ENCODE measurements around the gene THAP8. TPM values are rescaled to one million over a fixed set of nuclear protein-coding genes. Genes with fewer than 3 reads are reported as not detected.
A peak's percentile ranks its signal among the peaks of the same experiment; 100 is the strongest.

The THAP8 gene
- total and polyA plus RNA-seq, 5 donors from 2014 or later, result 2.9 to 8.2 (median 6.3) TPM

DNA sequence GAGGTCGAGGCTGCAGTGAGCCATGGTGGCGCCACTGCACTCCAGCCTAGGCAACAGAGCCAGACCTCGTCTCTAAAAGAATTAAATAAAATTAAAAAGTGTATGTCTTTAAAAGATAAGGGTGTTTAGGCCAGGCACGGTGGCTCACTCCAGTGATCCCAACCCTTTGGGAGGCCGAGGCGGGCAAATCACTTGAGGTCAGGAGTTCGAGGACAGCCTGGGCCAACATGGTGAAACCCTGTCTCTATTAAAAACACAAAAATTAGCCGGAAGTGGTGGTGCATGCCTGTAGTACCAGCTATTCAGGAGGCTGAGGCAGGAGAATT, 66.6 kb downstream of the THAP8 start:
- Histone ChIP-seq H3K9me3 (ENCODE audit: control insufficient read depth in 2 of 2, low read length in 2 of 2) (no peaks in the 10 kb centered on the region), H3K36me3 (ENCODE audit: control insufficient read depth, insufficient read depth, low read length) (no peaks in the 10 kb centered on the region), H3K4me1 (ENCODE audit: control insufficient read depth, insufficient read depth, low read length, poor library complexity, severe bottlenecking) (peaks cover 7% of the 10 kb centered on the region), H3K27ac (ENCODE audit: insufficient read depth, low read length, poor library complexity, severe bottlenecking) (no peak overlapping the region), H3K27me3 (ENCODE audit: control insufficient read depth, insufficient read depth, low read length) (peaks cover 14% of the 10 kb centered on the region), H3K4me3 (ENCODE audit: low read depth, low read length) (no peak overlapping the region)
- Mint-ChIP-seq H3K4me1 (peaks cover 0 to 14% (median 0%) of the 10 kb centered on the region in 4 donors), H3K4me3 (peak overlapping the region in 3 of 4 donors; percentile 44 to 64 (median 59)), H3K36me3 (no peaks in the 10 kb centered on the region), H3K27me3 (peaks cover 51% of the 10 kb centered on the region), H3K27ac (no peak overlapping the region), H3K9me3 (peaks cover 0 to 3% (median 0%) of the 10 kb centered on the region in 7 donors)
- ATAC-seq (ENCODE audit: low read depth in 2 of 2), result no peak
- no peak for DNase-seq

DNA sequence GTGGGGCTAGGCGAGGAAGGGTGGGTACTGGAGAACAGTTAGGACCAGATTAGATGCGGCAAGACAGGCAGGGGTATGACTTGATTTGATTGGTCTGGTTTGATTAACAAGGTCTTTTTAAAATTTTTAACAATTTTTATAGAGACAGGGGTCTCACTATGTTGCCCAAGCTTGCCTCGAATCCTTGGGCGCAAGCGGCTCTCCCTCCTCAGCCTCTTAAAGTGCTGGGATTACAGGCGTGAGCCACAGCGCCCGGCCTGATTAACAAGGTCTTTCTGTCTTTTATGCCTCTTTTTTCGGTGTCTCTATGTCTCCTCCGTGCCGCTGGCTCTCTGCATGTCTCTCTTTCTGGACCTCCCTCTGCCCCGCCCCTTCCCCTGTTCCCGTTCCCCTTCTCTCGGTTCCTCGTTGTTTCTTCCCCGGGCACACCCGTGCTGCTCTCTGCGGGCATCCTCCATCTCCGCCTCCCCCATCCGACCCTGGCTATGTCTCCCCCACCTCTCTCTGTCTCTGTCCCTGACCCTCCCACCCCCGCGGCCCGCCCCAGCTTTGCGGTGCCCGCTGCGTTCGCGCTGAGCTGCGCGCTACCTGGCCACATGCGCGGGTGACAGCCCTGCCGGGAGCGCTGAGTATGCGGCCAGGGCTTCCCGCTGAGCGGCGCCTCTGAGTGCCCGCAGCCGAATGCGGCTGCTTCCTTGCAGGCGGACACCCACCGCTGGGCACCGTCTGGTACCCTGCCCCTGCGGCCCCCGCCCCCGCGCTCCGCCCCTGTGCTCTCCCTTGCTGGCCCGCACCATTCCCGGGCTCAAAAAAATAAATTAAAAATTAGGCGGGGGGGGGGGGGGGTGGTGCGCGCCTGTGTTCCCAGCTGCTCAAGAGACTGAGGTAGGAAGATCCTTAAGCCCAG, 67.2 kb downstream of the THAP8 start:
- Histone ChIP-seq H3K27me3 (ENCODE audit: control insufficient read depth, insufficient read depth, low read length) (peaks cover 14% of the 10 kb centered on the region), H3K36me3 (ENCODE audit: control insufficient read depth, insufficient read depth, low read length) (no peaks in the 10 kb centered on the region), H3K9me3 (ENCODE audit: control insufficient read depth in 2 of 2, low read length in 2 of 2) (no peaks in the 10 kb centered on the region), H3K4me1 (ENCODE audit: control insufficient read depth, insufficient read depth, low read length, poor library complexity, severe bottlenecking) (peaks cover 7% of the 10 kb centered on the region), H3K4me3 (ENCODE audit: low read depth, low read length) (no peak overlapping the region), H3K27ac (ENCODE audit: insufficient read depth, low read length, poor library complexity, severe bottlenecking) (no peak overlapping the region)
- H3K27me3 Mint-ChIP-seq, result peaks cover 51% of the 10 kb centered on the region
- peak overlapping the region in 3 of 4 donors; percentile 62 to 82 (median 70) for H3K4me3 Mint-ChIP-seq
- no peaks in the 10 kb centered on the region for H3K36me3 Mint-ChIP-seq
- peak in 1 of 2 donors; percentile 41 for ATAC-seq (ENCODE audit: low read depth in 2 of 2)
- peaks cover 0 to 14% (median 0%) of the 10 kb centered on the region in 4 donors for H3K4me1 Mint-ChIP-seq
- DNase-seq, result no peak
- H3K27ac Mint-ChIP-seq, result no peak overlapping the region
- peaks cover 0 to 3% (median 0%) of the 10 kb centered on the region in 7 donors for H3K9me3 Mint-ChIP-seq

DNA sequence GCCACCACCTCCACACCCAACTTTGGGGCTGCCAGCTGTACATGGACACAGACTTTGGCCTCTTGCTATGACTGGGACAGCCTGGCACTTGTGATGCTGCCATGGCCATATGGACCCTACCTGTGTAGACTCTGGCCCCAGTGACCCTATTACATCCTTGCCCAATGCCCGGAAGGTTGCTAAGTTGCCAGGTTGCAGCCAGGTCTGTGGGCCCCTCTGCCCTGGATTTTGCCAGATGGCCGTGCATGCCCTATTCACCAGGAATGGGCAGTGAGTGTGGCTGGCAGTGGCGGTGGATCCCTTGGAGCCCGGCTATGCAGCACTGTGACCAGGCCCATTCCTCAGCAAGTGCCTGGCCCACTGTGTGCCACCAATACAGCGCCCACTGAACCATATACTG, 68.0 kb downstream of the THAP8 start:
- Mint-ChIP-seq H3K36me3 (no peaks in the 10 kb centered on the region), H3K27me3 (peaks cover 56% of the 10 kb centered on the region), H3K4me3 (peak overlapping the region in 1 of 4 donors; percentile 82), H3K27ac (no peak overlapping the region), H3K4me1 (peaks cover 0 to 14% (median 0%) of the 10 kb centered on the region in 4 donors), H3K9me3 (peaks cover 0 to 3% (median 0%) of the 10 kb centered on the region in 7 donors)
- H3K4me3 ChIP-seq (ENCODE audit: low read depth, low read length), result no peak overlapping the region
- peaks cover 7% of the 10 kb centered on the region for H3K4me1 ChIP-seq (ENCODE audit: control insufficient read depth, insufficient read depth, low read length, poor library complexity, severe bottlenecking)
- H3K27me3 ChIP-seq (ENCODE audit: control insufficient read depth, insufficient read depth, low read length), result peaks cover 14% of the 10 kb centered on the region
- no peaks in the 10 kb centered on the region for H3K9me3 ChIP-seq (ENCODE audit: control insufficient read depth in 2 of 2, low read length in 2 of 2)
- H3K27ac ChIP-seq (ENCODE audit: insufficient read depth, low read length, poor library complexity, severe bottlenecking), result no peak overlapping the region
- ATAC-seq (ENCODE audit: low read depth in 2 of 2) (no peak), DNase-seq (no peak)
- H3K36me3 ChIP-seq (ENCODE audit: control insufficient read depth, insufficient read depth, low read length), result no peaks in the 10 kb centered on the region

Other genes with a start within 250 kb of the THAP8 start
- not detected for gene PRODH2, start 241.4 kb downstream of the THAP8 start, total RNA-seq
- not detected for gene PRODH2, start 241.4 kb downstream of the THAP8 start, polyA plus RNA-seq
- gene NPHS1, start 201.8 kb downstream of the THAP8 start, total RNA-seq, result not detected
- not detected for gene NPHS1, start 201.8 kb downstream of the THAP8 start, polyA plus RNA-seq
- not detected for gene KIRREL2, start 197.4 kb downstream of the THAP8 start, total RNA-seq
- gene KIRREL2, start 197.4 kb downstream of the THAP8 start, polyA plus RNA-seq, result not detected
- gene APLP1, start 185.7 kb downstream of the THAP8 start, total RNA-seq, result not detected
- not detected for gene APLP1, start 185.7 kb downstream of the THAP8 start, polyA plus RNA-seq
- gene NFKBID, start 153.7 kb downstream of the THAP8 start, total RNA-seq, result 120 TPM
- gene NFKBID, start 153.7 kb downstream of the THAP8 start, polyA plus RNA-seq, result 1 to 10 TPM; 2.7 to 4.2 (median 3.6) TPM
- 104 TPM for gene HCST, start 151.8 kb downstream of the THAP8 start, total RNA-seq
- 100 to 1,000 TPM; 640 to 863 (median 760) TPM for gene HCST, start 151.8 kb downstream of the THAP8 start, polyA plus RNA-seq
- not detected for gene TYROBP, start 146.0 kb downstream of the THAP8 start, total RNA-seq
- 1 to 10 TPM in 3 of 4 donors, under 1 TPM in 1; 0.49 to 6.9 (median 2.1) TPM for gene TYROBP, start 146.0 kb downstream of the THAP8 start, polyA plus RNA-seq
- 7.7 TPM for gene LRFN3, start 117.9 kb downstream of the THAP8 start, total RNA-seq
- 1 to 10 TPM in 1 of 4 donors, under 1 TPM in 3; 0.63 to 1.4 (median 0.84) TPM for gene LRFN3, start 117.9 kb downstream of the THAP8 start, polyA plus RNA-seq
- 11.8 TPM for gene SDHAF1, start 59.1 kb downstream of the THAP8 start, total RNA-seq
- 10 to 100 TPM; 44.0 to 71.2 (median 67.4) TPM for gene SDHAF1, start 59.1 kb downstream of the THAP8 start, polyA plus RNA-seq
- 1.5 TPM for gene SYNE4, start 45.5 kb downstream of the THAP8 start, total RNA-seq
- under 1 TPM in 1 of 4 donors, not detected in 3; 0.40 TPM for gene SYNE4, start 45.5 kb downstream of the THAP8 start, polyA plus RNA-seq
- 35.8 TPM for gene ALKBH6, start 40.1 kb downstream of the THAP8 start, total RNA-seq
- 10 to 100 TPM; 18.3 to 32.7 (median 24.8) TPM for gene ALKBH6, start 40.1 kb downstream of the THAP8 start, polyA plus RNA-seq
- 1.4 TPM for gene CLIP3, start 21.4 kb downstream of the THAP8 start, total RNA-seq
- 1 to 10 TPM in 1 of 4 donors, under 1 TPM in 3; 0.38 to 1.3 (median 0.61) TPM for gene CLIP3, start 21.4 kb downstream of the THAP8 start, polyA plus RNA-seq
- gene WDR62, start 612 bp upstream of the THAP8 start, total RNA-seq, result 6.8 TPM
- under 1 TPM in 3 of 4 donors, not detected in 1; 0.21 to 0.46 (median 0.44) TPM for gene WDR62, start 612 bp upstream of the THAP8 start, polyA plus RNA-seq
- not detected for gene OVOL3, start 56.9 kb upstream of the THAP8 start, total RNA-seq
- gene OVOL3, start 56.9 kb upstream of the THAP8 start, polyA plus RNA-seq, result not detected
- gene POLR2I, start 60.6 kb upstream of the THAP8 start, total RNA-seq, result 29.4 TPM
- gene POLR2I, start 60.6 kb upstream of the THAP8 start, polyA plus RNA-seq, result 100 to 1,000 TPM; 128 to 185 (median 160) TPM
- 129 TPM for gene TBCB, start 61.2 kb upstream of the THAP8 start, total RNA-seq
- gene TBCB, start 61.2 kb upstream of the THAP8 start, polyA plus RNA-seq, result 100 to 1,000 TPM; 235 to 346 (median 289) TPM
- 262 TPM for gene CAPNS1, start 85.8 kb upstream of the THAP8 start, total RNA-seq
- gene CAPNS1, start 85.8 kb upstream of the THAP8 start, polyA plus RNA-seq, result 100 to 1,000 TPM; 105 to 185 (median 140) TPM
- not detected for gene COX7A1, start 98.2 kb upstream of the THAP8 start, total RNA-seq
- not detected for gene COX7A1, start 98.2 kb upstream of the THAP8 start, polyA plus RNA-seq
- gene ZNF565, start 160.4 kb upstream of the THAP8 start, total RNA-seq, result 5.7 TPM
- gene ZNF565, start 160.4 kb upstream of the THAP8 start, polyA plus RNA-seq, result 1 to 10 TPM; 1.0 to 3.5 (median 2.4) TPM
- gene ZNF146, start 160.8 kb upstream of the THAP8 start, total RNA-seq, result 26.4 TPM
- gene ZNF146, start 160.8 kb upstream of the THAP8 start, polyA plus RNA-seq, result 10 to 100 TPM; 54.5 to 67.2 (median 60.6) TPM